Measurements from ENCODE around the gene STIP1.

DNA sequence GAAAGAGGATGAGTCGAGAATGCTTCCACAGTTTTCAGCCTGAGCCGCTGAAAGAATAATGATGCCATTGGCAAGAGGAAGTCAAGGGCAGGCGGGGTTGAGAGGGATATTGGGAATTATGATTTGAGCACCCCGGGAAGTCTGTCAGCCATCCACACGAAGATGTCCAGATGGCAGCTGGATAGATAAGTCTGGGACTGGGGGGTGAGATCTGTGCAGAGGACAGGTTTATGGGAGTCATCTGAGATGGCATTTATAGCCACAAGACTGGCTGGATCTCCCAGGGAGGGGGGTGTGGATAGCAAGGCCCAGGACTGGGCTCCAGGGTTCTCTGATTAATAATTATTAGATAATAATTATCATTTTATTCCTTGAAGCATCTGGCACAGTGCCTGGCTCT, 5.1 kb upstream of the STIP1 start:
- no peak for TF ChIP-seq POLR2A (IDR thresholded peaks at IDR 0.05)
- no peak for TF ChIP-seq POLR2AphosphoS5 (IDR thresholded peaks at IDR 0.05)
- TF ChIP-seq, protein P1, sequence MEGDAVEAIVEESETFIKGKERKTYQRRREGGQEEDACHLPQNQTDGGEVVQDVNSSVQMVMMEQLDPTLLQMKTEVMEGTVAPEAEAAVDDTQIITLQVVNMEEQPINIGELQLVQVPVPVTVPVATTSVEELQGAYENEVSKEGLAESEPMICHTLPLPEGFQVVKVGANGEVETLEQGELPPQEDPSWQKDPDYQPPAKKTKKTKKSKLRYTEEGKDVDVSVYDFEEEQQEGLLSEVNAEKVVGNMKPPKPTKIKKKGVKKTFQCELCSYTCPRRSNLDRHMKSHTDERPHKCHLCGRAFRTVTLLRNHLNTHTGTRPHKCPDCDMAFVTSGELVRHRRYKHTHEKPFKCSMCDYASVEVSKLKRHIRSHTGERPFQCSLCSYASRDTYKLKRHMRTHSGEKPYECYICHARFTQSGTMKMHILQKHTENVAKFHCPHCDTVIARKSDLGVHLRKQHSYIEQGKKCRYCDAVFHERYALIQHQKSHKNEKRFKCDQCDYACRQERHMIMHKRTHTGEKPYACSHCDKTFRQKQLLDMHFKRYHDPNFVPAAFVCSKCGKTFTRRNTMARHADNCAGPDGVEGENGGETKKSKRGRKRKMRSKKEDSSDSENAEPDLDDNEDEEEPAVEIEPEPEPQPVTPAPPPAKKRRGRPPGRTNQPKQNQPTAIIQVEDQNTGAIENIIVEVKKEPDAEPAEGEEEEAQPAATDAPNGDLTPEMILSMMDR (IDR thresholded peaks at IDR 0.05) = no peak
